ENCODE data around the gene DERA.
"Not testable (repeated sequence)": the region's sequence is repeated elsewhere in the genome, so short reads cannot be mapped to it uniquely, and the experiment has no call there.

DERA gene

GRCh38 chr12:16014394-16014793 lies 103.3 kb downstream of the DERA start:
- DNase-seq: not testable (repeated sequence)

DNA sequence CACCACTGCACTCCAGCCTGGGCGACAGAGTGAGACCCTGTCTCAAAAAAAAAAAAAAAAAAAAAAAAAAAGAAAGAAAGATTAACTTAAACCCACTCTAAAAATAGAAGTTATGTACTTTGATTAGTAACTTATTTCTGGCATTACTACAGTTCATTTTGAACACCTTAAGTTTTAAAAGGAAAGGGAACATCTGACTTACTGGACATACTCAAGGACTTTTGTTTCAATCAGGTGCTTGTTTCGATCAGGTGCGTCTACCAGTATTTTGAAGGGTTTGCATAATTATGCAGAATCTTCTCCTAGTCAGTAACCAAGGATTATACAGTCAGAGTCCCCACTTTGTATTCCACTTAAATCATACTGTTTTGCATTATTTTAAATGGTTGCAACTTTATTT lies 105.6 kb downstream of the DERA start:
- DNase-seq: no peak

GRCh38 chr12:16018306-16018705 lies 107.2 kb downstream of the DERA start:
- no peak for DNase-seq

DNA sequence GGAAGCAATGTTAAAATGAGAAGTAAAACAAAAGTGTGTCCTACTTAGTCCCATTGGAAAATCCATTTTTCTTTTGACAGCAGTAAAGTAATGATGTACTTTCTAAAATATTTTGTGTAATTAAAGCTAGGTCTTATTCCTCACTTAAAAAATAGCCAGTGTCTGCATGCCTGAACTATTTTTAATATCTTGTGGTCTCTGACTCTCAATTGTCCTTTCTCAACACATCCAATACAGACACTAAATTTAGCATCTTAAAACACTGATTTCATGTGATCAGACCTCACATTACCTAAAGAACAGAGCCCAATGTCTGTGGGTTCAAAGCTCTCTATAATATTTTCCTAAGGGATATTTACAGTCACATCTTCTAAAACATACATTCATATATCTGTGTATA lies 108.0 kb downstream of the DERA start:
- DNase-seq: no peak

GRCh38 chr12:16020031-16020430 lies 108.9 kb downstream of the DERA start:
- DNase-seq: no peak

DNA sequence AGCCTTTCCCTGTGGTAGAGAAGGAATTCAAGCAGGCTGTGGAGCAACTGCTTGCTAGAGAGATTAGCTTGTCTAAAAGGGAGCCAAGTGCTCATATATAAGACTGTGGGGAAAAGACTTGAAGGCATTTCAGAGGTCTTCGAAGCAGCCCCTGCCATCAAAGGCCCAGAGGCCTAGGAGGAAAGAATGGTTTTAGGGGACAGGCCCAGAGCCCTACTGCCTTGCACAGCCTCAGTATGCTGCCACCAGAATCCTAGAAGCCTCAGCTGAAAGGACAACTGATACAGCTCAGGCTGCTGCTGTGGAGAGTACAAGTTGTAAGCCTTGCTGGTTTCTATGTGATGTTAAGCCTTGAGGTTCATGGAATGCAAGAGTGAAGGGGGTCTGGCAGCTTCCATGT lies 109.9 kb downstream of the DERA start:
- no peak for DNase-seq

DNA sequence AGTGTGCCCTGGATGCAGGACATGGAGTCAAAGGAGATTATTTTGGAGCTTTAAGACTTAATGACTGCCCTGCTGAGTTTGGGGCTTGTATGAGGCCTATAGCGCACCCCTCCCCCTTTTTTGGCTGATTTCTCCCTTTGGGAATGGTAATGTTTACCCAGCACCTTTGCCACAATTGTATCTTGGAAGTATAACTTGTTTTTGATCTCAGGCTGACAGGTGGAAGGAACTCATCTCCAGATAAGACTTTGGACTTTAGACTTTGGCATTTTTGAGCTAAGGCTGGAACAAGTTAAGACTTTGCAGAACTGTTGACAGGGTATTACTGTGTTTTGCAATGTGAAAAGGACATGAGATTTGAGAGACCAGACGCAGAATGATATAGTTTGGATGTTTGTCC lies 110.5 kb downstream of the DERA start:
- DNase-seq: no peak

DNA sequence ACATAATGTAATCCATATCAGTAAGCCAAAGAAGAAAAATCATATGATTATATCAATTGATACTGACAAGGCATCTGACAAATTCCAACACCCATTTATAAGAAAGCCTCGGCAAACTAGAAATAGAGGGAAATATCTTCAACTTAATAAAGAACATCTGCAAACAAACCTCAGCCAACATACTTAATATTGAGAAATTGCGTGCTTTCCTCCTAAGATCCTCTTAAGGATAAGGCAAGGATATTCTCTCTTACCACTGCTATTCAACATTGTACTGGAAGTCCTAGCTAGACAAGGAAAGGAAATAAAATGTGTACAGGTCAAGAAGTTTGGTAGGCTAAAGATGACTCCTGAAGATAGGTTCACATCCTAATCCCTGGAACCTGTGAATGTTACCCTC lies 115.9 kb downstream of the DERA start:
- DNase-seq: no peak

GRCh38 chr12:16030744-16031143 lies 119.6 kb downstream of the DERA start:
- DNase-seq: no peak

- DNase-seq: no peak
Measured at GRCh38 chr12:16034136-16034817, 123.1 kb downstream of the DERA start.

GRCh38 chr12:16036073-16036472 lies 124.9 kb downstream of the DERA start:
- no peak for DNase-seq

DNA sequence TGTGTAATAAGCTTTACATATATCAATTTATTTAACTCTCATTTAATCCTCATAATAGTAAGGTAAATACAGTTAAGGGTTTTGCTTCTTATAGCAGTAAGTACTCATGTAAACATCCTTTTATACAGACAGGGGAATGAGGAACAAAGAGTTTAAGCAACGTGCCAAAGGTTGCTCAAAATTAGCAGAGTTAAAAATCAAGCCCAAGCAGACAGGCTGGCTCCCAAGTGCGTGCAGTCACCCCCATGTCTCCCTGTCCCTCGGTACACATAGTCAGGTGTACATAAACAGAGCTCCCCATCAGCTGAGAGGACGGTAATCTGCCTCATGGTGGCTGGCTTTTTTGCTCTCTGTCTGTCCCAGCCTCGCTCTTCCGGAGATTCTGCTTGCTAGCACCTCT lies 126.4 kb downstream of the DERA start:
- no peak for DNase-seq

- no peak for DNase-seq
Measured at GRCh38 chr12:16043480-16043879, 132.3 kb downstream of the DERA start.

DNA sequence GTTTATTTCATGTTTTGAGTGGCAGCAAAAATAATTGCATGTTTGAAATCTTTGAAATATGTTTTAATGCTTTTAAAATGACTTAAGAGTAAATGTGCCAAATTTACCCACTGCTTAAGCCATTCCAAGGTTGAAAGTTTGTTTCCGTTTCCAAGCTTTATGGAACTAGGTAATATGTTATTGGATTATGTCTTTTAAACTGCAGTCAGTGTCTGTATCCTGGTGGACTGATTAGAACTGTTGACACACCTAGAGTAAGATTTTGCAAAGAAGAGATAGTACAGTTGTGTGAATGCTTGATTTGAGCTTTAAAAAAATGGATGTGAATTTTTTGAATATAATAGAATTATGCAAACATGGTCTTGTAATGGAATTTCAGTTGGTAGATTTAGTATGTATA lies 135.1 kb downstream of the DERA start:
- no peak for DNase-seq

GRCh38 chr12:16048511-16048910 lies 137.4 kb downstream of the DERA start:
- no peak for DNase-seq

GRCh38 chr12:16056910-16057309 lies 145.8 kb downstream of the DERA start:
- DNase-seq: no peak

GRCh38 chr12:16057351-16057751 lies 146.2 kb downstream of the DERA start:
- DNase-seq: not testable (repeated sequence)

DNA sequence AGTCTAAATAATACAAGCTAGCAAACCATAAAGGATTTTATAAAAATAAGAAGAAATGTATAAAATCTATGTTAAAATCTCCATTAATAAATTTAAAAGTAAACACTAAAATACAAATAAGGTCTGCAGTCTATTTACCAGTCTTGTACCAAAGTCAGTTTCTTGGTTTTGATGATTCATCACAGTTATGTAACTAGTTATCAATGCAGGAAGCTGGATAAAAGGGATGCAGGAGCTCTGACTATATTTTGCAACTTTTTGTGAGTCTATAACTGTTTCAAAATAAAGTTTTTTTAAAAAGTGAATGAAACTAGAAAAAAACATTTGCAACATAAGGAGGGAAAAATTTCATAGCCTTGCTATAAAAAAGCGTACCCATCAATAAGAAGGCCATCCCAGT lies 151.5 kb downstream of the DERA start:
- DNase-seq: no peak

- no peak for DNase-seq
Measured at GRCh38 chr12:16063726-16064125, 152.6 kb downstream of the DERA start.

DNA sequence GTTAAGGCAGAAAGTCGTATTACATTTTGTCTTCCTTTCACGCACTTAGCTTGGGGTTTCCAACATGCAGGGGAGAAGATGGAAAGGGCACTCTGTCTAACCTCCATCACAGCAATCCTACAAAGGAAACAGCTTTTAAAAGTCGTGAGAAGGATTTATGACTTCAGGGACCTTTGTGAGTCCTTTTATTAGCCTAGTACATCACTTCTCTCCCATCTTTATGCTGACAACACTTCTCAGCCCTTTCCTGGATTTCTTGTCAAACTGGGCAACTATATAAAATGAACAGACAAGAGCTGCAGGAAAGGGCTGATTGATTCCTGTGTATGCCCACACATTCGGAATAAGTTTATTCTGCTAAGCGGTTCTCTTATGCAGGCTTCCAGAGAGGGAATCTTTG lies 159.0 kb downstream of the DERA start:
- no peak for DNase-seq

- DNase-seq: no peak
Measured at GRCh38 chr12:16072678-16073077, 161.5 kb downstream of the DERA start.

GRCh38 chr12:16074894-16075293 lies 163.8 kb downstream of the DERA start:
- no peak for DNase-seq

GRCh38 chr12:16075887-16076286 lies 164.8 kb downstream of the DERA start:
- no peak for DNase-seq

DNA sequence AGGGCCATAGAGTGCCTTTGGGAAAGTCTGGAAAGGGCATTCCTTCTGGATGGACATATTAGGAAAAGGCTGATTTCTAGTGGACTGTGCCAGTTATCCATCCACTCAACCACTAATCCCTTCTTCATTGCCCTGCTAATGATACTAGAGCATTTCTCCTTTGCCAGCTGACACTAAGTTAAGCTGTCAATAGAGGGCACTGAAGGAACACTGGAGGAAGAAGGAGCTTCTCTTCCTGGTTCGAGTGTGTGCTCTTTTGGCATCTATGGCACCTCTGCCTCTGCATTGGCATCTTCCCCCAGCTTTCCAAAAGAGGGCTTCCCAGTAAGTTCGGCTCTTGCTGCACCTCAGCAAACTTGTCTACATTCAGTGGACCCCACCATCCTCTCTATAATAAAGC lies 165.4 kb downstream of the DERA start:
- DNase-seq: no peak

DNA sequence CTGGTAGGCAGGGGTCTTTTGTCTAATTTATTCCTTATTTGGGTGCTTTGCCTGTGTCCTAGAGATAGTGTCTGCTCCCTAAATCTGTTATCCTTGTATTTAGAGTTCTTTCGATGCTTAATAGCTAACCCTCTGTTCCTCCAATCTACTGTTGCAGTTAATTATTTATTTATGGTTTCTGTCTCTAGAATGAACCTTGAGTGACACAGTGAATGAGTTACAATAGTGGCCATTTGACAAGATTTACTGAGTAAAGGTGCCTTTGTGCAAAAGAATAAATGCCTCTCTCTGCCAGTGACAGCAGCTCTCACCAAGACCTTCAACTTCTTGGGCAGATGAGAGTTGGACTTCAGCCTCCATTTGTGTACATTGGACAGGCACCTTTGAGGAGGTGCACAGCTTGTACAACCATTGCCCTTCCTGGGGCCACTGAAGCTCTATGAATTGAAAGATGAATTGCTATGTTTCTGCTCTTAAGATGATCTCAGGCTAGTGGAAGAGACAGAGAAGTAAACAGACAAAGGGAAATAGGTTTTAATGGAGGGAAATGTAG lies 165.9 kb downstream of the DERA start:
- no peak for DNase-seq
